Mucosa of rectum (tissue), 2 donors: ENCODE results near the gene SMIM1.

Experiments used
- H3K27ac ChIP-seq, 2 donors: one replicate each; pipeline ENCODE4 v1.7.0; 2013; ENCODE audit warnings: inconsistent platforms in 2 of 2, low read depth in 2 of 2, low read length in 2 of 2
- H3K27me3 ChIP-seq, 2 donors: one replicate each; pipeline ENCODE4 v1.7.0; 2013; ENCODE audit warnings: low read length in 2 of 2; ENCODE audit not compliant: control insufficient read depth in 2 of 2, insufficient read depth in 2 of 2
- H3K36me3 ChIP-seq, 2 donors: one replicate each; pipeline ENCODE4 v1.7.0; 2013; ENCODE audit warnings: low read length in 2 of 2; ENCODE audit not compliant: control insufficient read depth in 2 of 2, insufficient read depth in 2 of 2
- H3K4me1 ChIP-seq, 2 donors: one replicate each; pipeline ENCODE4 v1.7.0; 2013; ENCODE audit warnings: low read length in 2 of 2, mild to moderate bottlenecking in 1 of 2; ENCODE audit not compliant: control insufficient read depth in 2 of 2, insufficient read depth in 2 of 2
- H3K4me3 ChIP-seq, 2 donors: one replicate each; pipeline ENCODE4 v1.7.0; 2013; ENCODE audit warnings: low read length in 2 of 2
- H3K9ac ChIP-seq, 2 donors: one replicate each; pipeline ENCODE4 v1.7.0; 2013; ENCODE audit warnings: low read length in 2 of 2, low read depth in 1 of 2, mild to moderate bottlenecking in 1 of 2
- H3K9me3 ChIP-seq, 2 donors: one replicate each; pipeline ENCODE4 v1.7.0; 2013; ENCODE audit warnings: low read length in 2 of 2; ENCODE audit not compliant: control insufficient read depth in 2 of 2
- donor health status: healthy.
- donor health status: Normal muscosa, but diverticular disease.

Gene SMIM1

GRCh38 chr1:3738943-3739342, 33.6 kb upstream of the SMIM1 start:
- Histone ChIP-seq H3K36me3 (peaks cover 0 to 12% of the 10 kb centered on the region in 2 donors), H3K9me3 (no peaks in the 10 kb centered on the region), H3K9ac (no peak overlapping the region), H3K27ac (no peak overlapping the region), H3K4me3 (no peak overlapping the region), H3K4me1 (no peaks in the 10 kb centered on the region), H3K27me3 (no peaks in the 10 kb centered on the region)

- no peaks in the 10 kb centered on the region for H3K4me1 ChIP-seq
- H3K9ac ChIP-seq, result no peak overlapping the region
- H3K36me3 ChIP-seq, result peaks cover 0 to 12% of the 10 kb centered on the region in 2 donors
- no peaks in the 10 kb centered on the region for H3K9me3 ChIP-seq
- H3K27me3 ChIP-seq, result no peaks in the 10 kb centered on the region
- no peak overlapping the region for H3K4me3 ChIP-seq
- no peak overlapping the region for H3K27ac ChIP-seq
These were observed 32.5 kb upstream of the SMIM1 start for GRCh38 chr1:3740042-3740441.

- Histone ChIP-seq H3K27me3 (no peaks in the 10 kb centered on the region), H3K27ac (no peak overlapping the region), H3K9me3 (no peaks in the 10 kb centered on the region), H3K9ac (no peak overlapping the region), H3K36me3 (peaks cover 0 to 12% of the 10 kb centered on the region in 2 donors), H3K4me3 (no peak overlapping the region), H3K4me1 (no peaks in the 10 kb centered on the region)
These were observed 31.8 kb upstream of the SMIM1 start for GRCh38 chr1:3740752-3741151.

GRCh38 chr1:3741566-3742438, 30.7 kb upstream of the SMIM1 start:
- peaks cover 0 to 12% of the 10 kb centered on the region in 2 donors for H3K36me3 ChIP-seq
- no peaks in the 10 kb centered on the region for H3K27me3 ChIP-seq
- H3K9ac ChIP-seq, result no peak overlapping the region
- no peak overlapping the region for H3K4me3 ChIP-seq
- H3K9me3 ChIP-seq, result no peaks in the 10 kb centered on the region
- peaks cover 0 to 3% of the 10 kb centered on the region in 2 donors for H3K4me1 ChIP-seq
- no peak overlapping the region for H3K27ac ChIP-seq

GRCh38 chr1:3742439-3743298, 29.9 kb upstream of the SMIM1 start:
- Histone ChIP-seq H3K4me3 (no peak overlapping the region), H3K27ac (no peak overlapping the region), H3K4me1 (peaks cover under 1 to 6% of the 10 kb centered on the region in 2 donors), H3K36me3 (peaks cover 0 to 12% of the 10 kb centered on the region in 2 donors), H3K9ac (no peak overlapping the region), H3K27me3 (no peaks in the 10 kb centered on the region), H3K9me3 (no peaks in the 10 kb centered on the region)

- no peak overlapping the region for H3K27ac ChIP-seq
- H3K4me3 ChIP-seq, result no peak overlapping the region
- H3K9me3 ChIP-seq, result no peaks in the 10 kb centered on the region
- no peak overlapping the region for H3K9ac ChIP-seq
- no peaks in the 10 kb centered on the region for H3K27me3 ChIP-seq
- peaks cover 0 to 12% of the 10 kb centered on the region in 2 donors for H3K36me3 ChIP-seq
- peaks cover 5 to 9% of the 10 kb centered on the region in 2 donors for H3K4me1 ChIP-seq
These were observed 29.1 kb upstream of the SMIM1 start for GRCh38 chr1:3743421-3743820.

GRCh38 chr1:3743826-3744225, 28.7 kb upstream of the SMIM1 start:
- Histone ChIP-seq H3K4me1 (peaks cover 5 to 9% of the 10 kb centered on the region in 2 donors), H3K27ac (no peak overlapping the region), H3K4me3 (no peak overlapping the region), H3K9ac (no peak overlapping the region), H3K9me3 (no peaks in the 10 kb centered on the region), H3K27me3 (no peaks in the 10 kb centered on the region), H3K36me3 (peaks cover 0 to 10% of the 10 kb centered on the region in 2 donors)

- Histone ChIP-seq H3K4me1 (peaks cover 5 to 9% of the 10 kb centered on the region in 2 donors), H3K27me3 (no peaks in the 10 kb centered on the region), H3K27ac (no peak overlapping the region), H3K9ac (no peak overlapping the region), H3K9me3 (no peaks in the 10 kb centered on the region), H3K4me3 (no peak overlapping the region), H3K36me3 (peaks cover 0 to 7% of the 10 kb centered on the region in 2 donors)
These were observed 27.9 kb upstream of the SMIM1 start for GRCh38 chr1:3744646-3745045.

GRCh38 chr1:3745071-3745470, 27.5 kb upstream of the SMIM1 start:
- H3K27me3 ChIP-seq, result no peaks in the 10 kb centered on the region
- H3K9me3 ChIP-seq, result no peaks in the 10 kb centered on the region
- no peak overlapping the region for H3K27ac ChIP-seq
- H3K4me3 ChIP-seq, result no peak overlapping the region
- H3K36me3 ChIP-seq, result peaks cover 0 to 7% of the 10 kb centered on the region in 2 donors
- H3K4me1 ChIP-seq, result peaks cover 5 to 9% of the 10 kb centered on the region in 2 donors
- no peak overlapping the region for H3K9ac ChIP-seq
